ENCODE data around the gene ANKRD66. TPM values are rescaled to one million over a fixed set of nuclear protein-coding genes. Genes with fewer than 3 reads are reported as not detected.
A peak's percentile ranks its signal among the peaks of the same experiment; 100 is the strongest.

ANKRD66 gene
- total and polyA plus RNA-seq, 2 of the 4 experiments (the other 2 are of a cell fraction): not detected

DNA sequence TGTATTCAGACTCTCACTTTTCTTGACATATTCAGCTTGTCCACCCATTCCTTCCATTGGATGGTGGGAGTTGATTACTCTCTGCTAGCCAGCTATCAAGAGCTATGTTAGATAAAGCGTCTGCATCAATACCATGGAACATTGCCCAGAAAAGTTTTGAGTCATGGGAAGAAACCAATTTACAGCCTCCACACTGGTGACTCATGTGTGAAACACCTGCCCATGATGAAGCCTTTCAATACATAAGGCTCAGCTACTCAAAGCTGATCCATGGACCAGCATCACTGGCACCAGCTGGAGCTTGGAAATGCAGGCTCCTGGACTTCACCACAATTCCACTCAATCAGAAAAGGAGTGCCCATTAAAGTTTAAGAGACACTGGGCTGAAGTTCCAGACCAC is 27.6 kb upstream of the ANKRD66 start:
- intact Hi-C loops (cut with micrococcal nuclease) (no loop called here), in situ Hi-C loops (cut with MboI; ENCODE audit: low sequenced_read_pairs) (no loop called here), dilution Hi-C loops (cut with HindIII; ENCODE audit: low sequenced_read_pairs, unreplicated experiment) (no loop called here)
- Histone ChIP-seq H2AK9ac (replicated peaks; ENCODE audit: low read depth, low read length, poor library complexity) (no peak overlapping the region), H3K14ac (replicated peaks; ENCODE audit: low read depth, low read length) (no peak overlapping the region), H4K5ac (ENCODE audit: low read depth, low read length) (no peak overlapping the region), H4K8ac (ENCODE audit: low read depth in 2 of 2, low read length in 2 of 2) (no peak overlapping the region), H3K36me3 (ENCODE audit: control insufficient read depth, insufficient read depth, low read length) (no peaks in the 10 kb centered on the region), H2BK20ac (ENCODE audit: low read depth, low read length) (no peak overlapping the region), H3K23ac (ENCODE audit: low read depth, low read length) (no peak overlapping the region), H4K91ac (ENCODE audit: insufficient read depth, low read depth, low read length) (no peak overlapping the region), H3K4me1 (ENCODE audit: control insufficient read depth, insufficient read depth, low read length) (no peaks in the 10 kb centered on the region), H2AK5ac (ENCODE audit: low read depth, low read length) (no peak overlapping the region), H3K4me2 (ENCODE audit: low read depth, low read length) (no peak overlapping the region), H3K27me3 (ENCODE audit: control insufficient read depth, insufficient read depth, low read length) (no peaks in the 10 kb centered on the region), H2BK120ac (ENCODE audit: low read depth, low read length) (no peak overlapping the region), H4K20me1 (ENCODE audit: insufficient read depth, low read length) (no peaks in the 10 kb centered on the region), H3K79me1 (ENCODE audit: low read depth in 1 of 2, low read length in 2 of 2) (no peaks in the 10 kb centered on the region), H2AFZ (replicated peaks; ENCODE audit: low read length, poor library complexity) (no peak overlapping the region), H3K9me3 (ENCODE audit: control insufficient read depth, insufficient read depth, low read length) (no peaks in the 10 kb centered on the region), H3K4ac (ENCODE audit: low read depth, low read length) (no peak overlapping the region), H3K56ac (ENCODE audit: extremely low read depth, insufficient read depth, low read length) (no peak overlapping the region), H3K9ac (ENCODE audit: low read depth, low read length) (no peak overlapping the region), H2BK5ac (ENCODE audit: low read depth, low read length, poor library complexity, severe bottlenecking) (no peak overlapping the region), H3K27ac (ENCODE audit: insufficient read depth, low read length) (no peak overlapping the region), H3K9me1 (ENCODE audit: insufficient read depth, low read length) (no peaks in the 10 kb centered on the region), H3K18ac (ENCODE audit: low read depth, low read length) (no peak overlapping the region), H2BK15ac (ENCODE audit: low read depth, low read length) (no peak overlapping the region), H3K4me3 (ENCODE audit: insufficient read depth, low read depth, low read length) (no peak overlapping the region)
- ChIA-PET CTCF (no interaction called here), POLR2A (ENCODE audit: unreplicated experiment) (no interaction called here)
- BruUV-seq (replicated peaks): no TSS peak
- DNase-seq (peak; percentile 41), ATAC-seq (ENCODE audit: low read depth) (no peak)
- WGBS, 2 experiments (ENCODE audit: extremely low coverage in 2 of 2, insufficient read length in 1 of 2): no CpG with 5 or more reads among the region's 1 CpG
- TF ChIP-seq FOS (IDR thresholded peaks at IDR 0.05; ENCODE audit: low read depth, low read length): no peak
- TF ChIP-seq BHLHE40 (IDR thresholded peaks at IDR 0.05; ENCODE audit: low read depth, low read length): no peak
- no peak for TF ChIP-seq USF2 (IDR thresholded peaks at IDR 0.05; ENCODE audit: low read depth, low read length)
- no peak for TF ChIP-seq RFX5 (IDR thresholded peaks at IDR 0.05; ENCODE audit: low read depth, low read length)
- TF ChIP-seq MXI1 (IDR thresholded peaks at IDR 0.05; ENCODE audit: borderline replicate concordance, low read depth, low read length): no peak
- TF ChIP-seq, protein P1, sequence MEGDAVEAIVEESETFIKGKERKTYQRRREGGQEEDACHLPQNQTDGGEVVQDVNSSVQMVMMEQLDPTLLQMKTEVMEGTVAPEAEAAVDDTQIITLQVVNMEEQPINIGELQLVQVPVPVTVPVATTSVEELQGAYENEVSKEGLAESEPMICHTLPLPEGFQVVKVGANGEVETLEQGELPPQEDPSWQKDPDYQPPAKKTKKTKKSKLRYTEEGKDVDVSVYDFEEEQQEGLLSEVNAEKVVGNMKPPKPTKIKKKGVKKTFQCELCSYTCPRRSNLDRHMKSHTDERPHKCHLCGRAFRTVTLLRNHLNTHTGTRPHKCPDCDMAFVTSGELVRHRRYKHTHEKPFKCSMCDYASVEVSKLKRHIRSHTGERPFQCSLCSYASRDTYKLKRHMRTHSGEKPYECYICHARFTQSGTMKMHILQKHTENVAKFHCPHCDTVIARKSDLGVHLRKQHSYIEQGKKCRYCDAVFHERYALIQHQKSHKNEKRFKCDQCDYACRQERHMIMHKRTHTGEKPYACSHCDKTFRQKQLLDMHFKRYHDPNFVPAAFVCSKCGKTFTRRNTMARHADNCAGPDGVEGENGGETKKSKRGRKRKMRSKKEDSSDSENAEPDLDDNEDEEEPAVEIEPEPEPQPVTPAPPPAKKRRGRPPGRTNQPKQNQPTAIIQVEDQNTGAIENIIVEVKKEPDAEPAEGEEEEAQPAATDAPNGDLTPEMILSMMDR (conservative IDR thresholded peaks at IDR 0.05; ENCODE audit: low read depth, low read length): no peak
- TF ChIP-seq MAZ (IDR thresholded peaks at IDR 0.05; ENCODE audit: borderline replicate concordance, low read depth, low read length): no peak
- no peak for TF ChIP-seq CHD1 (IDR thresholded peaks at IDR 0.05; ENCODE audit: low read depth, low read length)
- no peak for TF ChIP-seq RAD21 (IDR thresholded peaks at IDR 0.05; ENCODE audit: low read length)
- TF ChIP-seq ELK1 (IDR thresholded peaks at IDR 0.05; ENCODE audit: borderline replicate concordance, low read depth, low read length): no peak
